ENCODE data around the gene PLCH1. TPM values are rescaled to one million over a fixed set of nuclear protein-coding genes. Genes with fewer than 3 reads are reported as not detected.

PLCH1 gene
- total RNA-seq, 1 donor from 2014 or later, result 0.25 TPM

DNA sequence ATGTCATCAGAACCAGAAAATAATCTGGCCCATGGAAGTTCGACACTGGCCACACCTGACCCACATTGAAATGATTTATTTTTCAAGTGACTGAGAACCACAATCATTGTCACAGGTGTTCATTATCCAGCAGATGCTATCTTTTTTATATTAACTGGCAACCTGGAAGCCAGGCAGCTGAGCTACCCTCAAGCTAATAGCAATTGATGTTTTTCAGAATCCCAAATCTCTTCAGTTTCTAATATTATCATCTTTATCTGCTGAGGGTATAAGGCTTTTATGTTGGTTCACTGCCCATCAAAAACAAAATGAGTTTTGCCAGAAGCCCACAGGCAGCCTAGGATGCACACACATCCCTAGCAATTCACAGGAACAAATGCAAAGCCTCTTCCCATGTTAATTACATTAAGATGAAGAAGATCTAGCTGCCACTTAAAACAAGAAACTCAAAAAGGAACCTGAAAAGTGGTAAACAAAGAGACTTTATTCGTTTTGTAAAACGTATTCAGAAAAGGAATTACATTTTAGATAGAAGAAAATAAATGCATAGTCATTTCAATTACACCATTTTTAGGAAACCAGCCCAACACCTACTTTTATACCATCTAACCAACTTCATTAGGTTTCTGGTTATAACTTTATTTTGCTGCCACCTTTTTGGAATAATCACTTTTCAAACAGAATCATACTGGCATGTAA is 410.5 kb downstream of the PLCH1 start:
- no peak for TF ChIP-seq POLR2AphosphoS5 (IDR thresholded peaks at IDR 0.05; ENCODE audit: insufficient read depth in 1 of 2, low read depth in 1 of 2)
- TF ChIP-seq, protein P1, sequence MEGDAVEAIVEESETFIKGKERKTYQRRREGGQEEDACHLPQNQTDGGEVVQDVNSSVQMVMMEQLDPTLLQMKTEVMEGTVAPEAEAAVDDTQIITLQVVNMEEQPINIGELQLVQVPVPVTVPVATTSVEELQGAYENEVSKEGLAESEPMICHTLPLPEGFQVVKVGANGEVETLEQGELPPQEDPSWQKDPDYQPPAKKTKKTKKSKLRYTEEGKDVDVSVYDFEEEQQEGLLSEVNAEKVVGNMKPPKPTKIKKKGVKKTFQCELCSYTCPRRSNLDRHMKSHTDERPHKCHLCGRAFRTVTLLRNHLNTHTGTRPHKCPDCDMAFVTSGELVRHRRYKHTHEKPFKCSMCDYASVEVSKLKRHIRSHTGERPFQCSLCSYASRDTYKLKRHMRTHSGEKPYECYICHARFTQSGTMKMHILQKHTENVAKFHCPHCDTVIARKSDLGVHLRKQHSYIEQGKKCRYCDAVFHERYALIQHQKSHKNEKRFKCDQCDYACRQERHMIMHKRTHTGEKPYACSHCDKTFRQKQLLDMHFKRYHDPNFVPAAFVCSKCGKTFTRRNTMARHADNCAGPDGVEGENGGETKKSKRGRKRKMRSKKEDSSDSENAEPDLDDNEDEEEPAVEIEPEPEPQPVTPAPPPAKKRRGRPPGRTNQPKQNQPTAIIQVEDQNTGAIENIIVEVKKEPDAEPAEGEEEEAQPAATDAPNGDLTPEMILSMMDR (IDR thresholded peaks at IDR 0.05), result no peak
- no peak for TF ChIP-seq POLR2A (IDR thresholded peaks at IDR 0.05)
- no peak for DNase-seq (ENCODE audit: extremely low spot score in 2 of 2)

DNA sequence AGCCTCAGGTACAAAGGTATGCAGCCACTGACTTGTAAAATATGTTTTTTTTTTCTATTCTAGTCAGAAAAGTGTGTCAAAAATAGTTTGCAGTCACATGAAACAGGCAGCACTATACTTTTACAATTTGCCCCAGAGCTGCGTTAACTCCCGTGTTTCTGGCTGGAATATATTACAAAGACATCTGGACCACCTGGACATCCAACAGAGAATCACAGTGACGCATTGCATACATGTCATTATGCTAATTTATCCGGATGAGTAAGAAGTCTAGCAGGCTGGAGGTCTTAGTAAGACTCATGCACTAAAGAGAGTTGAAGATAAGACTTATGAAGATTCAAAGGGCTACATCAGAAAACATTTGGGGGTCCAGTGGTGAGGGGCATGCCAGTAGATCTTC is 412.2 kb downstream of the PLCH1 start:
- H3K27ac ChIP-seq, result no peak overlapping the region
- no peaks in the 10 kb centered on the region for H3K36me3 ChIP-seq

More for the DNA sequence above, 410.5 kb downstream of the PLCH1 start:
- no peaks in the 10 kb centered on the region for H3K27me3 ChIP-seq
- no peak overlapping the region for H3K4me3 ChIP-seq
- intact Hi-C loops (cut with DNase I), result no loop called here
- H3K27ac ChIP-seq, result no peak overlapping the region
- no peaks in the 10 kb centered on the region for H3K36me3 ChIP-seq
- no peaks in the 10 kb centered on the region for H3K9me3 ChIP-seq
- H3K4me1 ChIP-seq, result no peaks in the 10 kb centered on the region

DNA sequence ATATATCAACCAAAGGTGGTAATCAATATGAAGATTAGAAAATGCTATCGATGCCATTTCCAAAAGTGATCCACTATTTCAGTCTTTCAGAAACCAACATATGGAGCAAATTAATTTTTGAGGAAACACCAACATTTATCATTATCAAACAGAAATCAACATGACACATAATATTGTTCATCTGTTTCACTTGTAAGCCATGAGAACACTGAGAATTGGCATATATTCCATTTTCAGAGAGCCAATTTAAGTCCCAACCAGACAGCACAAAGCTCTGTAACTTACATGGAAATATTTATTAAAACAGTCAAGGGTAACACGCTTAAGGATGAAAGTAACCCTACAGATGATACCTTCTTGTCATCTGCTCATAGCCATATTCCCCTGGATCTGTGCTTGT is 413.8 kb downstream of the PLCH1 start:
- DNase-seq (ENCODE audit: extremely low spot score in 2 of 2), result no peak
- intact Hi-C loops (cut with DNase I), result no loop called here
- Histone ChIP-seq H3K9me3 (no peaks in the 10 kb centered on the region), H3K4me1 (no peaks in the 10 kb centered on the region), H3K4me3 (no peak overlapping the region), H3K36me3 (no peaks in the 10 kb centered on the region), H3K27me3 (no peaks in the 10 kb centered on the region), H3K27ac (no peak overlapping the region)
- TF ChIP-seq, protein P1 (IDR thresholded peaks at IDR 0.05), result no peak
- TF ChIP-seq POLR2AphosphoS5 (IDR thresholded peaks at IDR 0.05; ENCODE audit: insufficient read depth in 1 of 2, low read depth in 1 of 2) (no peak), POLR2A (IDR thresholded peaks at IDR 0.05) (no peak)

More for the DNA sequence above, 412.2 kb downstream of the PLCH1 start:
- no peak for TF ChIP-seq POLR2AphosphoS5 (IDR thresholded peaks at IDR 0.05; ENCODE audit: insufficient read depth in 1 of 2, low read depth in 1 of 2)
- no peak for TF ChIP-seq POLR2A (IDR thresholded peaks at IDR 0.05)
- TF ChIP-seq, protein P1 (IDR thresholded peaks at IDR 0.05), result no peak
- no peak overlapping the region for H3K4me3 ChIP-seq
- no peaks in the 10 kb centered on the region for H3K4me1 ChIP-seq
- intact Hi-C loops (cut with DNase I), result no loop called here
- H3K9me3 ChIP-seq, result no peaks in the 10 kb centered on the region
- DNase-seq (ENCODE audit: extremely low spot score in 2 of 2), result no peak
- no peaks in the 10 kb centered on the region for H3K27me3 ChIP-seq

DNA sequence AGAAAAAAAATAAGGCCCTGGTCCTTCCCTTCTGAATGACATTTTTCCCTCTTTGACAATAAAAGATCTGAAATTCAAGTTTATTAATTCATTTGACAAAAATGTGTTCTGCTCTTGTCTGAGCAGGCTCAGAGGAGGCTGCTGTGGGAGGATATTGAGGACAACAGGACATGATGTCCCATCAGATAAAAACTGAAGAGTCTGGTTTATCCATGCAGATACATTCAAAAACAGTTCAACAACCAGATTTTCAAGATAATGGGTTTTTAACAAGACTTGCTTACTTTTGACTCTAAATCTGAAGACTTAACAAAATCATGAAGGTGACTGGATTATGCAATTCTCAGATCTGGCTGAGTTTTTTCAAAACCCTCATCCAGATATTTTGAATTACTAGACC is 414.5 kb downstream of the PLCH1 start:
- no peaks in the 10 kb centered on the region for H3K27me3 ChIP-seq
- TF ChIP-seq, protein P1 (IDR thresholded peaks at IDR 0.05), result no peak
- TF ChIP-seq POLR2AphosphoS5 (IDR thresholded peaks at IDR 0.05; ENCODE audit: insufficient read depth in 1 of 2, low read depth in 1 of 2), result no peak
- TF ChIP-seq POLR2A (IDR thresholded peaks at IDR 0.05), result no peak
- no peaks in the 10 kb centered on the region for H3K4me1 ChIP-seq
- no peak overlapping the region for H3K4me3 ChIP-seq
- H3K36me3 ChIP-seq, result no peaks in the 10 kb centered on the region
- no peak overlapping the region for H3K27ac ChIP-seq
- DNase-seq (ENCODE audit: extremely low spot score in 2 of 2), result no peak
- no peaks in the 10 kb centered on the region for H3K9me3 ChIP-seq
- intact Hi-C loops (cut with DNase I), result no loop called here

DNA sequence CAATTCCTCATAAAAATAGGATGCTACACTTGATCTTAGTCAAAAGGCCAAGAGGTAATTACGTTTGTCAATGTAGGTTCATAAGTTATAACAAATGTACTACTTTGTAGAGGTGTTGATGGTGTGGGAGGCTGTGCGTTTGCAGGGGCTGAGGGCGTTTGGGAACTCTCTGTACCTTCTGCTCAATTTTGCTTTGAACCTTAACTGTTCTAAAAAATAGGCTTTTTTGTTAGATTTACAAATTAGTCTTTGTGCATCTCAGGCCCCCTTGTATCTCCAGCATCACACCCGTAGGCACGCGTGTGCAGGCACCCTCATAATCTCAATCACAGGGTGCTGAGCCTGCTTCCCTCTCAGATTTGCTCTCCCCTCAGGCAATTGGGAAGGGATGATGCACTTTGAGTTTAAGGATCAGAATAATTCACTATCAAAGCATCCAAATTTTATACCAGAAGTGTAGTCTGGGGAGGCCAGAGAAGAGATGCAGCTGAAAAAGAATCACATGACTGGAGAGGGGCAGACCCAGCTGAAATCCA is 415.3 kb downstream of the PLCH1 start:
- Histone ChIP-seq H3K4me1 (no peaks in the 10 kb centered on the region), H3K4me3 (no peak overlapping the region), H3K27me3 (no peaks in the 10 kb centered on the region), H3K9me3 (no peaks in the 10 kb centered on the region), H3K36me3 (no peaks in the 10 kb centered on the region), H3K27ac (no peak overlapping the region)
- DNase-seq (ENCODE audit: extremely low spot score in 2 of 2), result no peak
- intact Hi-C loops (cut with DNase I), result loop anchor here (10.0 kb wide), 1 partner anchor 995 kb away; no protein-coding TSS in a partner anchor
- TF ChIP-seq POLR2A (IDR thresholded peaks at IDR 0.05), result no peak
- TF ChIP-seq, protein P1 (IDR thresholded peaks at IDR 0.05), result no peak
- TF ChIP-seq POLR2AphosphoS5 (IDR thresholded peaks at IDR 0.05; ENCODE audit: insufficient read depth in 1 of 2, low read depth in 1 of 2), result no peak
